HepG2 (cell line): ENCODE results near the gene MFRP. TPM values are rescaled to one million over a fixed set of nuclear protein-coding genes. Genes with fewer than 3 reads are reported as not detected.

Experiments
- AGO2 ChIP-seq: fragments of 200-400 bp; formaldehyde crosslinking; optimal IDR thresholded peaks from 2 replicates; pipeline ENCODE3; 2017; ENCODE audit warnings: mild to moderate bottlenecking, low read depth, low read length, moderate library complexity
- BRCA1 ChIP-seq: sonication (generic); formaldehyde crosslinking; IDR thresholded peaks from 2 replicates; pipeline ENCODE4 v1.4.0; 2020; ENCODE audit warnings: missing genetic modification reagents
- DNMT1 ChIP-seq: sonication (generic); formaldehyde crosslinking; IDR thresholded peaks from 2 replicates; pipeline ENCODE4 v1.5.1; 2020; ENCODE audit warnings: mild to moderate bottlenecking, missing genetic modification reagents
- ELK4 ChIP-seq: sonication (generic); formaldehyde crosslinking; IDR thresholded peaks from 2 replicates; pipeline ENCODE4 v1.9.0; 2021; ENCODE audit warnings: missing genetic modification reagents, borderline replicate concordance
- GMEB1 ChIP-seq: sonication (generic); formaldehyde crosslinking; IDR thresholded peaks from 2 replicates; pipeline ENCODE4 v1.5.1; 2020; ENCODE audit warnings: missing genetic modification reagents, mild to moderate bottlenecking, borderline replicate concordance
- HOXA3 ChIP-seq: sonication (generic); formaldehyde crosslinking; IDR thresholded peaks from 2 replicates; pipeline ENCODE4 v1.5.0; 2020; ENCODE audit warnings: missing genetic modification reagents
- JUN ChIP-seq: sonication (generic); formaldehyde crosslinking; IDR thresholded peaks from 2 replicates; pipeline ENCODE4 v1.4.0; 2020; ENCODE audit warnings: mild to moderate bottlenecking, missing genetic modification reagents
- JUND ChIP-seq: sonication (generic); formaldehyde crosslinking; IDR thresholded peaks from 2 replicates; pipeline ENCODE4 v1.8.0; 2022; ENCODE audit warnings: mild to moderate bottlenecking, missing genetic modification reagents
- KDM6A ChIP-seq: IDR thresholded peaks from 2 replicates; pipeline ENCODE4 v1.6.1; 2016; ENCODE audit warnings: low read depth
- KLF16 ChIP-seq, 2 experiments: sonication (generic) in 1 of 2; formaldehyde crosslinking in 1 of 2; IDR thresholded peaks; 2 replicates each; pipeline versions ENCODE4 v1.6.1 to v1.8.0; 2016 to 2023; ENCODE audit warnings: missing genetic modification reagents in 2 of 2, missing compliant biosample characterization in 1 of 2
- PHF5A ChIP-seq: IDR thresholded peaks from one replicate; pipeline ENCODE4 v1.6.1; 2018; ENCODE audit warnings: low read depth, missing genetic modification reagents; ENCODE audit not compliant: unreplicated experiment
- PITX1 ChIP-seq: sonication (generic); formaldehyde crosslinking; IDR thresholded peaks from 2 replicates; pipeline ENCODE4 v1.5.1; 2020; ENCODE audit warnings: mild to moderate bottlenecking, missing genetic modification reagents
- RXRA ChIP-seq: sonication (generic); formaldehyde crosslinking; IDR thresholded peaks from 2 replicates; pipeline ENCODE4 v1.5.1; 2020; ENCODE audit warnings: missing genetic modification reagents
- SPEN ChIP-seq: sonication (generic); formaldehyde crosslinking; IDR thresholded peaks from 2 replicates; pipeline ENCODE4 v1.5.1; 2020; ENCODE audit warnings: low read depth, mild to moderate bottlenecking, missing genetic modification reagents
- TARDBP ChIP-seq: sonication (generic); formaldehyde crosslinking; IDR thresholded peaks from 2 replicates; pipeline ENCODE4 v1.8.0; 2022; ENCODE audit warnings: mild to moderate bottlenecking, missing genetic modification reagents
- ZFP1 ChIP-seq: IDR thresholded peaks from 2 replicates; pipeline ENCODE4 v1.6.1; 2016
- ZMAT3 ChIP-seq: sonication (generic); formaldehyde crosslinking; conservative IDR thresholded peaks from 2 replicates; pipeline ENCODE4 v1.7.0; 2021; ENCODE audit warnings: missing genetic modification reagents
- ZSCAN22 ChIP-seq: sonication (generic); formaldehyde crosslinking; IDR thresholded peaks from 2 replicates; pipeline ENCODE4 v1.4.0; 2020; ENCODE audit warnings: mild to moderate bottlenecking, missing genetic modification reagents
- polyA plus RNA-seq, 8 experiments: library from polyadenylated mRNA; depleted of rRNA in 3 of 8; stranded (reverse) in 7 of 8; unstranded in 1 of 8; fragments of >200 nt; fragmentation: Illumina TruSeq in 4 of 8; extraction: Trizol in 4 of 8; gene quantifications; 2 replicates each; pipeline versions ENCODE4 v1.2.1 to v1.2.3, GENCODE V29; 2011 to 2016; ENCODE audit warnings: low read depth in 4 of 8, missing spikeins in 1 of 8, mixed read lengths in 1 of 8; ENCODE audit not compliant: insufficient read depth in 1 of 8
- total RNA-seq, 5 experiments: library from RNA; depleted of rRNA; stranded (reverse); fragments of >200 nt; fragmentation: Illumina TruSeq; extraction: Trizol; gene quantifications; 2 replicates each; pipeline ENCODE4 v1.2.3, GENCODE V29; 2016; ENCODE audit warnings: low read depth in 1 of 5
- TF ChIP-seq, protein P1 (sequence below): sonication (generic); IDR thresholded peaks from 2 replicates; pipeline ENCODE4 v1.6.1; 2016; ENCODE audit warnings: low read depth, borderline replicate concordance
- TF ChIP-seq, protein P2 (sequence below): sonication (generic); formaldehyde crosslinking; IDR thresholded peaks from 2 replicates; pipeline ENCODE4 v1.5.1; 2020; ENCODE audit warnings: mild to moderate bottlenecking, missing genetic modification reagents, moderate library complexity
- TF ChIP-seq, protein P3 (sequence below): sonication (generic); formaldehyde crosslinking; IDR thresholded peaks from 2 replicates; pipeline ENCODE4 v1.4.0; 2020; ENCODE audit warnings: mild to moderate bottlenecking, missing genetic modification reagents

Gene MFRP
- total and polyA plus RNA-seq, 2 of the 13 experiments (the other 11 are each of a cell fraction or from before 2014, with no cell fraction given) = not detected

- peak; percentile 89 for TF ChIP-seq JUND (CRISPR knock-in tag)
- TF ChIP-seq PITX1 (CRISPR knock-in tag) = peak; percentile 77; the same call in 1 of the 2 replicates
- peak in 1 of 2 experiments; percentile 75; a peak in 2 of 4 replicates for TF ChIP-seq KLF16 (CRISPR knock-in tag; IDR thresholded peaks at IDR 0.05)
- peak; percentile 68 for TF ChIP-seq PHF5A
- TF ChIP-seq ZFP1 (CRISPR knock-in tag) = peak; percentile 72; the same call in 1 of the 2 replicates
- peak; percentile 48; the same call in 1 of the 2 replicates for TF ChIP-seq KDM6A (CRISPR knock-in tag)
- 0 out of 2 replicates have a peak, but pooled peaks have one; percentile 63 for TF ChIP-seq JUN (CRISPR knock-in tag)
- TF ChIP-seq SPEN = peak; percentile 86; the same call in 1 of the 2 replicates
- TF ChIP-seq, protein P1, sequence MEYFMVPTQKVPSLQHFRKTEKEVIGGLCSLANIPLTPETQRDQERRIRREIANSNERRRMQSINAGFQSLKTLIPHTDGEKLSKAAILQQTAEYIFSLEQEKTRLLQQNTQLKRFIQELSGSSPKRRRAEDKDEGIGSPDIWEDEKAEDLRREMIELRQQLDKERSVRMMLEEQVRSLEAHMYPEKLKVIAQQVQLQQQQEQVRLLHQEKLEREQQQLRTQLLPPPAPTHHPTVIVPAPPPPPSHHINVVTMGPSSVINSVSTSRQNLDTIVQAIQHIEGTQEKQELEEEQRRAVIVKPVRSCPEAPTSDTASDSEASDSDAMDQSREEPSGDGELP = peak; percentile 99
- peak; percentile 74; the same call in 1 of the 2 replicates for TF ChIP-seq BRCA1 (CRISPR knock-in tag)
- 0 out of 2 replicates have a peak, but pooled peaks have one; percentile 30 for TF ChIP-seq ZMAT3
- TF ChIP-seq TARDBP (CRISPR knock-in tag) = peak; percentile 84
- TF ChIP-seq, protein P2, sequence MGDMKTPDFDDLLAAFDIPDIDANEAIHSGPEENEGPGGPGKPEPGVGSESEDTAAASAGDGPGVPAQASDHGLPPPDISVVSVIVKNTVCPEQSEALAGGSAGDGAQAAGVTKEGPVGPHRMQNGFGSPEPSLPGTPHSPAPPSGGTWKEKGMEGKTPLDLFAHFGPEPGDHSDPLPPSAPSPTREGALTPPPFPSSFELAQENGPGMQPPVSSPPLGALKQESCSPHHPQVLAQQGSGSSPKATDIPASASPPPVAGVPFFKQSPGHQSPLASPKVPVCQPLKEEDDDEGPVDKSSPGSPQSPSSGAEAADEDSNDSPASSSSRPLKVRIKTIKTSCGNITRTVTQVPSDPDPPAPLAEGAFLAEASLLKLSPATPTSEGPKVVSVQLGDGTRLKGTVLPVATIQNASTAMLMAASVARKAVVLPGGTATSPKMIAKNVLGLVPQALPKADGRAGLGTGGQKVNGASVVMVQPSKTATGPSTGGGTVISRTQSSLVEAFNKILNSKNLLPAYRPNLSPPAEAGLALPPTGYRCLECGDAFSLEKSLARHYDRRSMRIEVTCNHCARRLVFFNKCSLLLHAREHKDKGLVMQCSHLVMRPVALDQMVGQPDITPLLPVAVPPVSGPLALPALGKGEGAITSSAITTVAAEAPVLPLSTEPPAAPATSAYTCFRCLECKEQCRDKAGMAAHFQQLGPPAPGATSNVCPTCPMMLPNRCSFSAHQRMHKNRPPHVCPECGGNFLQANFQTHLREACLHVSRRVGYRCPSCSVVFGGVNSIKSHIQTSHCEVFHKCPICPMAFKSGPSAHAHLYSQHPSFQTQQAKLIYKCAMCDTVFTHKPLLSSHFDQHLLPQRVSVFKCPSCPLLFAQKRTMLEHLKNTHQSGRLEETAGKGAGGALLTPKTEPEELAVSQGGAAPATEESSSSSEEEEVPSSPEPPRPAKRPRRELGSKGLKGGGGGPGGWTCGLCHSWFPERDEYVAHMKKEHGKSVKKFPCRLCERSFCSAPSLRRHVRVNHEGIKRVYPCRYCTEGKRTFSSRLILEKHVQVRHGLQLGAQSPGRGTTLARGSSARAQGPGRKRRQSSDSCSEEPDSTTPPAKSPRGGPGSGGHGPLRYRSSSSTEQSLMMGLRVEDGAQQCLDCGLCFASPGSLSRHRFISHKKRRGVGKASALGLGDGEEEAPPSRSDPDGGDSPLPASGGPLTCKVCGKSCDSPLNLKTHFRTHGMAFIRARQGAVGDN (CRISPR knock-in tag) = peak; percentile 63
- no peak for TF ChIP-seq DNMT1 (CRISPR knock-in tag)
- TF ChIP-seq, protein P3, sequence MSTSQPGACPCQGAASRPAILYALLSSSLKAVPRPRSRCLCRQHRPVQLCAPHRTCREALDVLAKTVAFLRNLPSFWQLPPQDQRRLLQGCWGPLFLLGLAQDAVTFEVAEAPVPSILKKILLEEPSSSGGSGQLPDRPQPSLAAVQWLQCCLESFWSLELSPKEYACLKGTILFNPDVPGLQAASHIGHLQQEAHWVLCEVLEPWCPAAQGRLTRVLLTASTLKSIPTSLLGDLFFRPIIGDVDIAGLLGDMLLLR (CRISPR knock-in tag) = peak; percentile 44; the same call in 1 of the 2 replicates
- peak; percentile 76 for TF ChIP-seq HOXA3 (CRISPR knock-in tag)
- peak; percentile 13; the same call in 1 of the 2 replicates for TF ChIP-seq GMEB1 (CRISPR knock-in tag)
- TF ChIP-seq ZSCAN22 (CRISPR knock-in tag) = no peak
- peak; percentile 87 for TF ChIP-seq RXRA (CRISPR knock-in tag)
- TF ChIP-seq ELK4 (CRISPR knock-in tag) = no peak
- peak; percentile 62 for TF ChIP-seq AGO2
Measured at GRCh38 chr11:119368121-119369034, 21.9 kb upstream of the MFRP start (continued).
